Thyroid gland (tissue), 4 donors: ENCODE measurements around the gene HIPK2. TPM values are rescaled to one million over a fixed set of nuclear protein-coding genes. Genes with fewer than 3 reads are reported as not detected.

Experiments
- DNase-seq, 2 donors: peaks; one replicate each; pipeline ENCODE4 v3.0.0-alpha.2; 2019
- H3K27ac ChIP-seq, 3 donors: fragments of 200-600 bp; sonication (generic); 1 replicate in 2 of 3; 2 replicates in 1 of 3; pipeline ENCODE4 v1.5.1; 2016 to 2019; ENCODE audit warnings: mild to moderate bottlenecking in 1 of 3, moderate library complexity in 1 of 3
- H3K27me3 ChIP-seq: fragments of 200-600 bp; sonication (generic); one replicate; pipeline ENCODE4 v1.5.1; 2019
- H3K36me3 ChIP-seq, 2 donors: fragments of 200-600 bp; sonication (generic); one replicate each; pipeline ENCODE4 v1.5.1; 2016 to 2019
- H3K4me1 ChIP-seq, 2 donors: fragments of 200-600 bp; sonication (generic); one replicate each; pipeline ENCODE4 v1.5.1; 2017 to 2019
- H3K4me3 ChIP-seq, 3 donors: fragments of 200-600 bp; sonication (generic); replicated peaks in 1 of 3; 1 replicate in 2 of 3; 2 replicates in 1 of 3; pipeline ENCODE4 v1.5.1; 2016; ENCODE audit warnings: mild to moderate bottlenecking in 1 of 3
- H3K9me3 ChIP-seq: fragments of 200-600 bp; sonication (generic); one replicate; pipeline ENCODE4 v1.5.1; 2017
- CTCF ChIP-seq, 6 experiments: fragments of 200-600 bp in 3 of 6; fragments of 450-650 bp in 3 of 6; sonication (generic) in 3 of 6; IDR thresholded peaks; one replicate each; pipeline ENCODE4 v1.5.1; 2016 to 2019; ENCODE audit warnings: antibody characterized with exemption in 6 of 6, mild to moderate bottlenecking in 2 of 6, inconsistent platforms in 1 of 6, moderate library complexity in 1 of 6
- POLR2A ChIP-seq, 2 donors: fragments of 450-650 bp; IDR thresholded peaks; one replicate each; pipeline ENCODE4 v1.6.1; 2017; ENCODE audit warnings: antibody characterized with exemption in 2 of 2, mild to moderate bottlenecking in 2 of 2, moderate library complexity in 1 of 2
- WGBS, 2 donors: methylation state at CpG; one replicate each; pipeline ENCODE4 v1.1.5; 2017; 5-methylcytosine and 5-hydroxymethylcytosine counted together
- intact Hi-C: fragments of 100-400 bp; cut with DNase I; formaldehyde crosslinking; loops from one replicate; pipeline ENCODE4 v1.15.1; 2023
- total RNA-seq, 4 donors: library from RNA; depleted of rRNA; stranded (reverse); fragments of >200 nt; gene quantifications; one replicate each; pipeline ENCODE4 v1.2.3, GENCODE V29; 2016

The HIPK2 gene
- total RNA-seq, 4 donors from 2014 or later: 31.3 to 58.5 (median 41.0) TPM

DNA sequence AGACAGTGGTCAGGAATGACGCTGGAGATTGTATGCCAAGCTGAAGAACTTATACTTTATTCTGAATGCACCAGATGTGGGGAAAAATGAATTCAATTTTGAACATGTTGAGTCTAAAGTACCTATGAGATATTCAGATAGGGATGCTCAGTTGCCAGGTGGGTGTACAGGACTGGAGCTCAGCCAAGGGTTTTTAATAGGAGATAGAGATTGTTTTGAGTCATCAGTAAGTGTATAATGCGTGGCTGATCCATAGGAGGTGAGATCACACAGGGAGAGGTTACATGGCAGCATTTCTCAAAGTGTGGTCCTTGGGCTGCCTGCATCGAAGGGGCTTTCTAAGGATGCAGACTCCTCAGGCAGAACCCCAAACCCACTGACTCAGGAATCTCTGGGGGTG is 6.8 kb upstream of the HIPK2 start:
- no peaks in the 10 kb centered on the region for H3K36me3 ChIP-seq
- intact Hi-C loops: no loop called here
- H3K27ac ChIP-seq: no peak overlapping the region
- H3K9me3 ChIP-seq: no peaks in the 10 kb centered on the region
- DNase-seq: no peak
- H3K27me3 ChIP-seq: no peaks in the 10 kb centered on the region
- WGBS, 2 donors: 86 to 92% methylated on average over 3 of the region's 3 CpGs
- H3K4me3 ChIP-seq: no peak overlapping the region
- no peaks in the 10 kb centered on the region for H3K4me1 ChIP-seq
- TF ChIP-seq POLR2A (IDR thresholded peaks at IDR 0.05): no peak

- no peak for TF ChIP-seq CTCF (IDR thresholded peaks at IDR 0.05)
- H3K4me3 ChIP-seq: no peak overlapping the region
- no peaks in the 10 kb centered on the region for H3K36me3 ChIP-seq
- H3K4me1 ChIP-seq: peaks cover 0 to under 1% of the 10 kb centered on the region in 2 donors
- no peak overlapping the region for H3K27ac ChIP-seq
- 46 to 57% methylated on average over 3 of the region's 3 CpGs for WGBS, 2 donors
- H3K9me3 ChIP-seq: no peaks in the 10 kb centered on the region
- no peaks in the 10 kb centered on the region for H3K27me3 ChIP-seq
- intact Hi-C loops: no loop called here
- DNase-seq: no peak
Measured at GRCh38 chr7:139783647-139784385, 6.0 kb upstream of the HIPK2 start.

DNA sequence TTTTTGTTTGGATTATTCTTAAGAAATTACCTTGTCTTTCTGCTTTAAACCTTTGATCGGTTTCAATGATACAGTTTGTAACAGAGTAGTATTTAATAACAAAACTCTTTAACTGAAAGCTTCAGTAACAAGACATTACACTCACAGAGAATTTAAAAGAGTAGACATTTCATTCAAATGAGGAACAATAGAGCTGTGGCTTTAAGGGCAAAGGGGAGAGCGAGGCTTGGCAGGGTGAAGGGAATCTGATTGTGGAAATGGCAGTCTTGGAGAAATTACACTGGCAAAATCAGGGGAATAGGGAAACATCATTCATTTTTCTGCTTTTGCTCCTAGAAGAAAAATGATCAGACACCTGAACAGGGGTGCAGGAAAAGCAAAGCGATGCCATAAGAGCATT is 5.1 kb upstream of the HIPK2 start:
- H3K36me3 ChIP-seq: no peaks in the 10 kb centered on the region
- DNase-seq: no peak
- no peak for TF ChIP-seq CTCF (IDR thresholded peaks at IDR 0.05)
- TF ChIP-seq POLR2A (IDR thresholded peaks at IDR 0.05): no peak
- 92 to 95% methylated on average over 3 of the region's 3 CpGs for WGBS, 2 donors
- intact Hi-C loops: no loop called here
- H3K9me3 ChIP-seq: no peaks in the 10 kb centered on the region
- peaks cover 0 to 6% of the 10 kb centered on the region in 2 donors for H3K4me1 ChIP-seq
- H3K27ac ChIP-seq: no peak overlapping the region
- H3K4me3 ChIP-seq: no peak overlapping the region
- H3K27me3 ChIP-seq: no peaks in the 10 kb centered on the region

GRCh38 chr7:139777133-139777891 is 486 bp downstream of the HIPK2 start:
- H3K4me3 ChIP-seq: peak overlapping the region; percentile 45 to 89 (median 64)
- WGBS, 2 donors: 1 to 2% methylated on average over 18 to 22 of the region's 102 CpGs
- peak overlapping the region; percentile 44 to 95 (median 94) for H3K27ac ChIP-seq
- intact Hi-C loops: loop anchor here (5.0 kb wide), 2 partner anchors 130 to 225 kb away; no protein-coding TSS in a partner anchor
- H3K4me1 ChIP-seq: peaks cover 6 to 21% of the 10 kb centered on the region in 2 donors
- H3K27me3 ChIP-seq: no peaks in the 10 kb centered on the region
- no peaks in the 10 kb centered on the region for H3K36me3 ChIP-seq
- peak; percentile 41 to 52 for DNase-seq
- no peaks in the 10 kb centered on the region for H3K9me3 ChIP-seq
- TF ChIP-seq CTCF (IDR thresholded peaks at IDR 0.05) (no peak), POLR2A (IDR thresholded peaks at IDR 0.05) (no peak)

DNA sequence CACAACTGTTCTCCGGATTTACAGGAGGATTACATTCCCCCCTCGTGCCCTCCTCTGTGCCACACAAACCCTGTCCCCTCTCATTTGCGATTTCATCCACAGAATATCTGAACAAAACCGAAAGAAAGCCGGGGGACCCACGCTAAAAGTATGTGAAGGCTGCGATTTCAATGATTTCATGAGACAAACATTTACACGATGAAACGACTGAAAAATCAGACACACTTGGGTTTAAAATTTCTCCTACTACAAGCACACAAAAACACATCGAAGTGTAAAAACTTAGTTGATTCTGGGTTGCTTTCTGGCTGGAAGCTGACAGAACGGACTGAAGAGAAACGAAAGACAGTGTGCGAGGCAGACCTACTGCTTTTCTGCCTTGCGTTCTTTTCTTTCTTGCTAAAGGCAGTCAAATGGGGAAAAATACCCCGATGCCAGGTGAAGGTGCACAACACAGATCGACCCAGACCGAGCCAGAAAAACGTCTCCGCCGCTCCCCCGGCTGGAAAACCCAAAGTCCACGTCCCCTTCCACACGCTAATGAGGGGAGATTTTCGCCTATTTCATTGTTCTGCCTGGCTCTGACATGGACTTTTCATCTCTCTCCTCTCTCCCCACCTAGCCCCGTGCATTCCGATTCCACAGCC is 1.2 kb downstream of the HIPK2 start:
- DNase-seq: peak; percentile 45 to 46
- no peaks in the 10 kb centered on the region for H3K36me3 ChIP-seq

More for the DNA sequence above, 1.2 kb downstream of the HIPK2 start:
- peak in 1 of 2 donors; percentile 59 for TF ChIP-seq POLR2A (IDR thresholded peaks at IDR 0.05)
- no peak for TF ChIP-seq CTCF (IDR thresholded peaks at IDR 0.05)
- 1% methylated on average over 26 of the region's 26 CpGs for WGBS, 2 donors
- H3K9me3 ChIP-seq: no peaks in the 10 kb centered on the region
- intact Hi-C loops: loop anchor here (5.0 kb wide), 2 partner anchors 129 to 226 kb away; no protein-coding TSS in a partner anchor
- H3K27me3 ChIP-seq: no peaks in the 10 kb centered on the region
- H3K4me3 ChIP-seq: peak overlapping the region; percentile 45 to 89 (median 64)
- H3K4me1 ChIP-seq: peaks cover 6 to 21% of the 10 kb centered on the region in 2 donors
- H3K27ac ChIP-seq: peak overlapping the region; percentile 44 to 95 (median 94)
